ENCODE results near the gene RIC8A. TPM values are rescaled to one million over a fixed set of nuclear protein-coding genes. Genes with fewer than 3 reads are reported as not detected.

The RIC8A gene
- total and polyA plus RNA-seq, 2 donors from 2014 or later: 52.3 to 92.1 TPM

GRCh38 chr11:253160-253885, 45.8 kb downstream of the RIC8A start:
- no peaks in the 10 kb centered on the region for H3K9me3 ChIP-seq (ENCODE audit: control insufficient read depth in 2 of 3, insufficient read depth in 1 of 3, low read length in 3 of 3)
- no peak for FAIRE-seq
- H3K27me3 ChIP-seq (ENCODE audit: control insufficient read depth, insufficient read depth, low read length): no peaks in the 10 kb centered on the region
- H3K36me3 ChIP-seq (ENCODE audit: control insufficient read depth in 2 of 3, insufficient read depth in 3 of 3, low read length in 3 of 3): peaks cover 6 to 25% (median 24%) of the 10 kb centered on the region in 3 donors
- DNase-seq: no peak
- no peaks in the 10 kb centered on the region for H3K4me1 ChIP-seq (ENCODE audit: control insufficient read depth in 2 of 3, insufficient read depth in 2 of 3, low read depth in 1 of 3, low read length in 3 of 3)
- H3K9ac ChIP-seq (ENCODE audit: low read length in 3 of 3): no peak overlapping the region
- no peak overlapping the region for H3K27ac ChIP-seq (ENCODE audit: low read depth in 2 of 2, low read length in 2 of 2)
- H3K4me3 ChIP-seq (ENCODE audit: low read length in 3 of 3): no peak overlapping the region
- intact Hi-C loops (cut with DNase I): no loop called here
- no peak for TF ChIP-seq CTCF (IDR thresholded peaks at IDR 0.05; ENCODE audit: borderline replicate concordance, extremely low read depth, insufficient read depth)

GRCh38 chr11:253886-254270, 46.4 kb downstream of the RIC8A start:
- DNase-seq (no peak), FAIRE-seq (no peak)
- Histone ChIP-seq H3K9me3 (ENCODE audit: control insufficient read depth in 2 of 3, insufficient read depth in 1 of 3, low read length in 3 of 3) (no peaks in the 10 kb centered on the region), H3K27me3 (ENCODE audit: control insufficient read depth, insufficient read depth, low read length) (no peaks in the 10 kb centered on the region), H3K36me3 (ENCODE audit: control insufficient read depth in 2 of 3, insufficient read depth in 3 of 3, low read length in 3 of 3) (peaks cover 2 to 20% (median 19%) of the 10 kb centered on the region in 3 donors), H3K4me1 (ENCODE audit: control insufficient read depth in 2 of 3, insufficient read depth in 2 of 3, low read depth in 1 of 3, low read length in 3 of 3) (no peaks in the 10 kb centered on the region), H3K27ac (ENCODE audit: low read depth in 2 of 2, low read length in 2 of 2) (no peak overlapping the region), H3K4me3 (ENCODE audit: low read length in 3 of 3) (no peak overlapping the region), H3K9ac (ENCODE audit: low read length in 3 of 3) (no peak overlapping the region)
- intact Hi-C loops (cut with DNase I): no loop called here
- no peak for TF ChIP-seq CTCF (IDR thresholded peaks at IDR 0.05; ENCODE audit: borderline replicate concordance, extremely low read depth, insufficient read depth)

- Histone ChIP-seq H3K4me1 (ENCODE audit: control insufficient read depth in 2 of 3, insufficient read depth in 2 of 3, low read depth in 1 of 3, low read length in 3 of 3) (no peaks in the 10 kb centered on the region), H3K9ac (ENCODE audit: low read length in 3 of 3) (no peak overlapping the region), H3K4me3 (ENCODE audit: low read length in 3 of 3) (no peak overlapping the region), H3K36me3 (ENCODE audit: control insufficient read depth in 2 of 3, insufficient read depth in 3 of 3, low read length in 3 of 3) (peaks cover 0 to 16% (median 15%) of the 10 kb centered on the region in 3 donors), H3K27me3 (ENCODE audit: control insufficient read depth, insufficient read depth, low read length) (no peaks in the 10 kb centered on the region), H3K9me3 (ENCODE audit: control insufficient read depth in 2 of 3, insufficient read depth in 1 of 3, low read length in 3 of 3) (no peaks in the 10 kb centered on the region), H3K27ac (ENCODE audit: low read depth in 2 of 2, low read length in 2 of 2) (no peak overlapping the region)
- TF ChIP-seq CTCF (IDR thresholded peaks at IDR 0.05; ENCODE audit: borderline replicate concordance, extremely low read depth, insufficient read depth): no peak
- FAIRE-seq (no peak), DNase-seq (no peak)
- intact Hi-C loops (cut with DNase I): no loop called here
Measured at GRCh38 chr11:255176-255575, 47.7 kb downstream of the RIC8A start.

Data from kidney (tissue), 14 donors.